Liver (tissue), 9 donors: ENCODE measurements around the gene OPA3. TPM values are rescaled to one million over a fixed set of nuclear protein-coding genes. Genes with fewer than 3 reads are reported as not detected.
A peak's percentile ranks its signal among the peaks of the same experiment; 100 is the strongest.

Experiments used
- DNase-seq: peaks from one replicate; pipeline ENCODE4 v3.0.0-alpha.2; 2017; ENCODE audit warnings: low spot score
- H3K27ac ChIP-seq, 2 donors: one replicate each; pipeline ENCODE4 v1.7.0; 2013; ENCODE audit warnings: inconsistent platforms in 2 of 2, low read length in 2 of 2, control low read depth in 1 of 2, low read depth in 1 of 2, mild to moderate bottlenecking in 1 of 2
- H3K27me3 ChIP-seq, 4 donors: one replicate each; pipeline versions ENCODE4 v1.6.1 to v1.7.0; 2013; ENCODE audit warnings: low read length in 3 of 4, inconsistent platforms in 1 of 4, mild to moderate bottlenecking in 1 of 4, moderate library complexity in 1 of 4; ENCODE audit not compliant: control insufficient read depth in 4 of 4, insufficient read depth in 4 of 4
- H3K36me3 ChIP-seq, 4 donors: one replicate each; pipeline versions ENCODE4 v1.6.1 to v1.7.0; 2013; ENCODE audit warnings: low read length in 3 of 4, mild to moderate bottlenecking in 3 of 4, low read depth in 1 of 4, moderate library complexity in 1 of 4; ENCODE audit not compliant: control insufficient read depth in 4 of 4, insufficient read depth in 3 of 4
- H3K4me1 ChIP-seq, 4 donors: one replicate each; pipeline versions ENCODE4 v1.6.1 to v1.7.0; 2013; ENCODE audit warnings: low read length in 3 of 4, mild to moderate bottlenecking in 3 of 4, moderate library complexity in 1 of 4; ENCODE audit not compliant: control insufficient read depth in 4 of 4, insufficient read depth in 4 of 4
- H3K4me3 ChIP-seq, 3 donors: one replicate each; pipeline versions ENCODE4 v1.6.1 to v1.7.0; 2013; ENCODE audit warnings: low read length in 3 of 3, control low read depth in 1 of 3, low read depth in 1 of 3, mild to moderate bottlenecking in 1 of 3
- H3K9ac ChIP-seq, 2 donors: one replicate each; pipeline ENCODE4 v1.7.0; 2013; ENCODE audit warnings: low read length in 2 of 2, mild to moderate bottlenecking in 2 of 2, moderate library complexity in 2 of 2, control low read depth in 1 of 2, low read depth in 1 of 2
- H3K9me3 ChIP-seq, 4 donors: one replicate each; pipeline versions ENCODE4 v1.6.1 to v1.7.0; 2013; ENCODE audit warnings: low read length in 3 of 4; ENCODE audit not compliant: control insufficient read depth in 4 of 4
- GABPA ChIP-seq, 2 donors: IDR thresholded peaks in 1 of 2; conservative IDR thresholded peaks in 1 of 2; 2 replicates each; pipeline ENCODE4 v1.6.1; 2016; ENCODE audit warnings: antibody characterized with exemption in 2 of 2, mild to moderate bottlenecking in 1 of 2, moderate library complexity in 1 of 2
- HNF4A ChIP-seq, 2 donors: conservative IDR thresholded peaks; 2 replicates each; pipeline ENCODE4 v1.6.1; 2016; ENCODE audit warnings: antibody characterized with exemption in 2 of 2, mild to moderate bottlenecking in 2 of 2
- JUND ChIP-seq, 2 donors: IDR thresholded peaks; 2 replicates each; pipeline ENCODE4 v1.6.1; 2016; ENCODE audit warnings: antibody characterized with exemption in 2 of 2
- RAD21 ChIP-seq, 2 donors: IDR thresholded peaks; 2 replicates each; pipeline ENCODE4 v1.6.1; 2016; ENCODE audit warnings: antibody characterized with exemption in 2 of 2, mild to moderate bottlenecking in 2 of 2
- SP1 ChIP-seq: IDR thresholded peaks from 2 replicates; pipeline ENCODE4 v1.6.1; 2018; ENCODE audit warnings: antibody characterized with exemption, mild to moderate bottlenecking
- TAF1 ChIP-seq: conservative IDR thresholded peaks from 2 replicates; pipeline ENCODE4 v1.6.1; 2016; ENCODE audit warnings: antibody characterized with exemption, mild to moderate bottlenecking
- YY1 ChIP-seq: IDR thresholded peaks from 2 replicates; pipeline ENCODE4 v1.6.1; 2016; ENCODE audit warnings: antibody characterized with exemption, mild to moderate bottlenecking
- WGBS: extraction: QIAGEN DNeasy Blood & Tissue Kit; methylation state at CpG from one replicate; pipeline ENCODE4 v1.1.7; 2013; 5-methylcytosine and 5-hydroxymethylcytosine counted together
- polyA plus RNA-seq, 2 donors: library from polyadenylated mRNA; stranded (reverse) in 1 of 2; unstranded in 1 of 2; fragments of 200-250 nt in 1 of 2; fragments of >200 nt in 1 of 2; fragmentation: Nextera tagmentation in 1 of 2; extraction: Ambion mirVana in 1 of 2; gene quantifications; one replicate each; pipeline versions ENCODE4 v1.2.1 to v1.2.3, GENCODE V29; 2013 to 2015
- total RNA-seq, 2 donors: library from RNA; depleted of rRNA; stranded (reverse); fragments of >200 nt; gene quantifications; one replicate each; pipeline ENCODE4 v1.2.3, GENCODE V29; 2014
- TF ChIP-seq, protein P1 (sequence below): fragments of 150-350 bp; IDR thresholded peaks from 2 replicates; pipeline ENCODE4 v1.5.1; 2017; ENCODE audit warnings: improper control_type of control experiment, low read depth, low read length; ENCODE audit not compliant: missing input control
- TF ChIP-seq, protein P2 (sequence below): IDR thresholded peaks from 2 replicates; pipeline ENCODE4 v1.6.1; 2016; ENCODE audit warnings: antibody characterized with exemption
- TF ChIP-seq, protein P3 (sequence below): IDR thresholded peaks from 2 replicates; pipeline ENCODE4 v1.6.1; 2016; ENCODE audit warnings: antibody characterized with exemption
- TF ChIP-seq, protein P4 (sequence below): IDR thresholded peaks from 2 replicates; pipeline ENCODE4 v1.6.1; 2016; ENCODE audit warnings: antibody characterized with exemption, mild to moderate bottlenecking
- TF ChIP-seq, protein P5 (sequence below): IDR thresholded peaks from 2 replicates; pipeline ENCODE4 v1.6.1; 2016; ENCODE audit warnings: antibody characterized with exemption
- donor health status: healthy.
- donor health status: healthy.
- donor health status: healthy.
- donor health status: healthy.
- donor health status: healthy.

The OPA3 gene
- total and polyA plus RNA-seq, 4 donors = 3.8 to 9.4 (median 6.2) TPM

DNA sequence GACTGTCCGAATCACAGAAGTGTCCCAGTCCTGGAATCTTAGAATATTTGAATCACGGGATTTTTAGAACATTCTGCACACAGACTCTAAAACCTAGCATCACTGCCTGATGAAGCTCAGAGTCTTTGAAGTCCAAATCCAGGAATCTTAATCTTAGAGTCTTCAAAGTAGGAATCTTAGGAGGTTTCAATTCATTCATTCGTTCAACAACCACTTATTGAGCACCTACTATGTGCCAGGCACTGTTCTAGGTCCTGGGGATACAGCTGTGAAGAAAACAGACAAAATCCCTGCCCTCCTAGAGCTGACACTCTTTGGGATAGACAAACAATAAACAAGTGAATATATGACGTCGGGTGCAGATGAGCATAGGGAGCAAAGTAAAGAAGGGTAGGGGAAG lies 89.4 kb downstream of the OPA3 start:
- no peak overlapping the region for H3K9ac ChIP-seq
- no peak for DNase-seq
- TF ChIP-seq, protein P1, sequence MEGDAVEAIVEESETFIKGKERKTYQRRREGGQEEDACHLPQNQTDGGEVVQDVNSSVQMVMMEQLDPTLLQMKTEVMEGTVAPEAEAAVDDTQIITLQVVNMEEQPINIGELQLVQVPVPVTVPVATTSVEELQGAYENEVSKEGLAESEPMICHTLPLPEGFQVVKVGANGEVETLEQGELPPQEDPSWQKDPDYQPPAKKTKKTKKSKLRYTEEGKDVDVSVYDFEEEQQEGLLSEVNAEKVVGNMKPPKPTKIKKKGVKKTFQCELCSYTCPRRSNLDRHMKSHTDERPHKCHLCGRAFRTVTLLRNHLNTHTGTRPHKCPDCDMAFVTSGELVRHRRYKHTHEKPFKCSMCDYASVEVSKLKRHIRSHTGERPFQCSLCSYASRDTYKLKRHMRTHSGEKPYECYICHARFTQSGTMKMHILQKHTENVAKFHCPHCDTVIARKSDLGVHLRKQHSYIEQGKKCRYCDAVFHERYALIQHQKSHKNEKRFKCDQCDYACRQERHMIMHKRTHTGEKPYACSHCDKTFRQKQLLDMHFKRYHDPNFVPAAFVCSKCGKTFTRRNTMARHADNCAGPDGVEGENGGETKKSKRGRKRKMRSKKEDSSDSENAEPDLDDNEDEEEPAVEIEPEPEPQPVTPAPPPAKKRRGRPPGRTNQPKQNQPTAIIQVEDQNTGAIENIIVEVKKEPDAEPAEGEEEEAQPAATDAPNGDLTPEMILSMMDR = no peak
- TF ChIP-seq JUND (IDR thresholded peaks at IDR 0.05) = no peak
- TF ChIP-seq, protein P2, sequence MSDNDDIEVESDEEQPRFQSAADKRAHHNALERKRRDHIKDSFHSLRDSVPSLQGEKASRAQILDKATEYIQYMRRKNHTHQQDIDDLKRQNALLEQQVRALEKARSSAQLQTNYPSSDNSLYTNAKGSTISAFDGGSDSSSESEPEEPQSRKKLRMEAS = no peak
- no peak for TF ChIP-seq YY1
- no peak for TF ChIP-seq RAD21 (IDR thresholded peaks at IDR 0.05)
- TF ChIP-seq TAF1 = no peak
- TF ChIP-seq GABPA (IDR thresholded peaks at IDR 0.05 in 1 of 2, conservative IDR thresholded peaks at IDR 0.05 in 1 of 2) = no peak
- no peak for TF ChIP-seq SP1
- peaks cover 18 to 30% (median 26%) of the 10 kb centered on the region in 4 donors for H3K4me1 ChIP-seq
- H3K4me3 ChIP-seq = no peak overlapping the region
- H3K9me3 ChIP-seq = no peaks in the 10 kb centered on the region
- H3K27ac ChIP-seq = no peak overlapping the region
- peaks cover 0 to 6% (median 2%) of the 10 kb centered on the region in 4 donors for H3K27me3 ChIP-seq
- WGBS = 76% methylated on average over 5 of the region's 5 CpGs
- H3K36me3 ChIP-seq = no peaks in the 10 kb centered on the region

DNA sequence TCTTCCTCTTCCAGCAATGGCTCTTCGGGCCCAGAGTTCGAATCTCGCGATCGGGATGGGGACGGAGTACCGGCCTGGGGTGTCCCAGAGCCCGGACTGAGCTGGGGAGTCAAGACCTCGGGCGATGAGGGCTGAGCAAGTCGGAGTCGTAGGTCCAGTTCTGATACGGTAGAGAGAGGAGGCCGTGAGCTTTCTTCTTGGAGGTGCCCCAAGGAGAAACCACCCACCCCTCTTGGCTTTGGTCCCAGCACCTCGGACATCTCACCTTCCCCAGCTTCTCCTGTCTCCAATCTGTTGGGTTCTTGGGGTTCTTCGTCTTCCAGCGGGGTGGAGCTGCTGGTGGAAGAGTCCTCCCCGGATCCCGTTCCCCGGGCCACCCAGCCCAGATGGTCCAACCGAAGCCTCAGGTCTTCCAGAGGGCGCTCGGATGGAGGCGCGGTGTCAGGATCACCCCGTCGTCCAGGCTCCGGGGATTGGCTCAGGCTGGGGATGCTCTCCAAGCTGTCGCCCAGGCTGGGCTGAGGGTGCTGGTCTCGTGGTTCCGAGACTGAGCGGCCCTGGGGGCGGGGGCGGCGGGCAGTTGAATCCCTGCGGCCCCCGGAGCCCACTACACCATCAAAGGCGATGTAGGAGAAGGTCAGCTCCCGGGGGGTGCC lies 90.2 kb downstream of the OPA3 start:
- no peak overlapping the region for H3K9ac ChIP-seq
- H3K27ac ChIP-seq = no peak overlapping the region
- DNase-seq = no peak
- WGBS = 92% methylated on average over 39 of the region's 39 CpGs
- H3K4me1 ChIP-seq = peaks cover 18 to 27% (median 25%) of the 10 kb centered on the region in 4 donors
- no peaks in the 10 kb centered on the region for H3K36me3 ChIP-seq
- H3K27me3 ChIP-seq = peaks cover 0 to 6% (median 2%) of the 10 kb centered on the region in 4 donors
- H3K4me3 ChIP-seq = no peak overlapping the region
- TF ChIP-seq HNF4A (conservative IDR thresholded peaks at IDR 0.05) (no peak), SP1 (no peak), TAF1 (no peak)
- TF ChIP-seq, protein P3, sequence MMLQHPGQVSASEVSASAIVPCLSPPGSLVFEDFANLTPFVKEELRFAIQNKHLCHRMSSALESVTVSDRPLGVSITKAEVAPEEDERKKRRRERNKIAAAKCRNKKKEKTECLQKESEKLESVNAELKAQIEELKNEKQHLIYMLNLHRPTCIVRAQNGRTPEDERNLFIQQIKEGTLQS = no peak
- no peaks in the 10 kb centered on the region for H3K9me3 ChIP-seq

DNA sequence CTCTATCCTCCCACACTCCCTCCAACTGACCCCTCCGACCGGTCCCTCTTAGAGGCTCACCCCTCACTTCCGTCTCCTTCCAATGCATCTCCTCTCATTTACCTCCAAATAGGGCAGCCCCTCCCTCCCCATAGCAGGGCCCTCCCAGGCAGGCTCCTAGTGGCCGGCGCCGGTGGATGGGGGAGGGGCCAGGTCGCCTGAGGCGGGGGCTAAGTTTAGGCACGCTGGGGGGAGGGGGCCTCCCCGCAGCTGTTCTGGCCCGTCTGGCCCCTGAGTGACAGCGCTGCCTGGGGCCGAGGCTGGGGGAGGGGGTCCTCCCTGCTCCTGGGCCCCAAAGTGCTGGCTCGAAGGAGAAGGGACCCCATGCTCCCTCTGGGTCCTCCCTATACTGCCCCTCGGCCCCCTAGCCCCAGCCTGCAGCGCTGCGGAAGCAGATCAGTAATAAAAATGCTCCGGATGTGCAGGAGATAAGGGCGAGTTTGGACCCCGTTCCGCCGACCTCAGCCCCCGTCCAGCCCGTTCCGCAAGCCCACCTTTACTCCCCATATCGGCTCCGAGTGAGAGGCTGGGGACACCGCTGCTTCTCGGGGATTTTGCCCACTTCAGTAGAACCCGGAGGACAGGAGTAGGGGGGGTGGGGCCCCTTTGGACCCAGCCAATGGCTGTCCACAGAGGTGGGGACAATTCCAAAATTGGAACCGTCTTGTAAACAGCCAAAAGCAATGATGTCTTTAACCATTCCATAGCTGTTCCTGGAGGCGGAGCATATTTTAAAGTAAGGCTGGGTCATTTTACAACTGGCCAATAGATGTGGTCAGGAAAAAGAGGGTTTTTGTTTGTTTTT lies 91.8 kb downstream of the OPA3 start:
- no peak for DNase-seq
- TF ChIP-seq, protein P4, sequence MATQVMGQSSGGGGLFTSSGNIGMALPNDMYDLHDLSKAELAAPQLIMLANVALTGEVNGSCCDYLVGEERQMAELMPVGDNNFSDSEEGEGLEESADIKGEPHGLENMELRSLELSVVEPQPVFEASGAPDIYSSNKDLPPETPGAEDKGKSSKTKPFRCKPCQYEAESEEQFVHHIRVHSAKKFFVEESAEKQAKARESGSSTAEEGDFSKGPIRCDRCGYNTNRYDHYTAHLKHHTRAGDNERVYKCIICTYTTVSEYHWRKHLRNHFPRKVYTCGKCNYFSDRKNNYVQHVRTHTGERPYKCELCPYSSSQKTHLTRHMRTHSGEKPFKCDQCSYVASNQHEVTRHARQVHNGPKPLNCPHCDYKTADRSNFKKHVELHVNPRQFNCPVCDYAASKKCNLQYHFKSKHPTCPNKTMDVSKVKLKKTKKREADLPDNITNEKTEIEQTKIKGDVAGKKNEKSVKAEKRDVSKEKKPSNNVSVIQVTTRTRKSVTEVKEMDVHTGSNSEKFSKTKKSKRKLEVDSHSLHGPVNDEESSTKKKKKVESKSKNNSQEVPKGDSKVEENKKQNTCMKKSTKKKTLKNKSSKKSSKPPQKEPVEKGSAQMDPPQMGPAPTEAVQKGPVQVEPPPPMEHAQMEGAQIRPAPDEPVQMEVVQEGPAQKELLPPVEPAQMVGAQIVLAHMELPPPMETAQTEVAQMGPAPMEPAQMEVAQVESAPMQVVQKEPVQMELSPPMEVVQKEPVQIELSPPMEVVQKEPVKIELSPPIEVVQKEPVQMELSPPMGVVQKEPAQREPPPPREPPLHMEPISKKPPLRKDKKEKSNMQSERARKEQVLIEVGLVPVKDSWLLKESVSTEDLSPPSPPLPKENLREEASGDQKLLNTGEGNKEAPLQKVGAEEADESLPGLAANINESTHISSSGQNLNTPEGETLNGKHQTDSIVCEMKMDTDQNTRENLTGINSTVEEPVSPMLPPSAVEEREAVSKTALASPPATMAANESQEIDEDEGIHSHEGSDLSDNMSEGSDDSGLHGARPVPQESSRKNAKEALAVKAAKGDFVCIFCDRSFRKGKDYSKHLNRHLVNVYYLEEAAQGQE = peak; percentile 34
- TF ChIP-seq, protein P5, sequence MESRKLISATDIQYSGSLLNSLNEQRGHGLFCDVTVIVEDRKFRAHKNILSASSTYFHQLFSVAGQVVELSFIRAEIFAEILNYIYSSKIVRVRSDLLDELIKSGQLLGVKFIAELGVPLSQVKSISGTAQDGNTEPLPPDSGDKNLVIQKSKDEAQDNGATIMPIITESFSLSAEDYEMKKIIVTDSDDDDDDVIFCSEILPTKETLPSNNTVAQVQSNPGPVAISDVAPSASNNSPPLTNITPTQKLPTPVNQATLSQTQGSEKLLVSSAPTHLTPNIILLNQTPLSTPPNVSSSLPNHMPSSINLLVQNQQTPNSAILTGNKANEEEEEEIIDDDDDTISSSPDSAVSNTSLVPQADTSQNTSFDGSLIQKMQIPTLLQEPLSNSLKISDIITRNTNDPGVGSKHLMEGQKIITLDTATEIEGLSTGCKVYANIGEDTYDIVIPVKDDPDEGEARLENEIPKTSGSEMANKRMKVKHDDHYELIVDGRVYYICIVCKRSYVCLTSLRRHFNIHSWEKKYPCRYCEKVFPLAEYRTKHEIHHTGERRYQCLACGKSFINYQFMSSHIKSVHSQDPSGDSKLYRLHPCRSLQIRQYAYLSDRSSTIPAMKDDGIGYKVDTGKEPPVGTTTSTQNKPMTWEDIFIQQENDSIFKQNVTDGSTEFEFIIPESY = no peak
- no peak overlapping the region for H3K27ac ChIP-seq
- no peaks in the 10 kb centered on the region for H3K9me3 ChIP-seq
- H3K4me1 ChIP-seq = peaks cover 8 to 20% (median 15%) of the 10 kb centered on the region in 4 donors
- H3K36me3 ChIP-seq = no peaks in the 10 kb centered on the region
- peaks cover 0 to 6% (median 2%) of the 10 kb centered on the region in 4 donors for H3K27me3 ChIP-seq
- peak overlapping the region in 2 of 3 donors; percentile 14 to 48 for H3K4me3 ChIP-seq
- WGBS = 10% methylated on average over 32 of the region's 32 CpGs
- peak overlapping the region in 1 of 2 donors; percentile 7 for H3K9ac ChIP-seq
